Ecto neural progenitor cell (in vitro differentiated cells): ENCODE measurements around the gene SEC22A.
A peak's percentile ranks its signal among the peaks of the same experiment; 100 is the strongest.
"Not testable (repeated sequence)": the region's sequence is repeated elsewhere in the genome, so short reads cannot be mapped to it uniquely, and the experiment has no call there.

Experiments
- DNase-seq: peaks from one replicate; pipeline ENCODE4 v3.0.0-alpha.2; 2018; ENCODE audit warnings: low spot score

Gene SEC22A

GRCh38 chr3:123180791-123181190 lies 21.0 kb upstream of the SEC22A start:
- DNase-seq, result no peak

- DNase-seq, result no peak
Measured at GRCh38 chr3:123186695-123187094, 15.0 kb upstream of the SEC22A start.

- DNase-seq, result no peak
Measured at GRCh38 chr3:123188058-123188457, 13.7 kb upstream of the SEC22A start.

DNA sequence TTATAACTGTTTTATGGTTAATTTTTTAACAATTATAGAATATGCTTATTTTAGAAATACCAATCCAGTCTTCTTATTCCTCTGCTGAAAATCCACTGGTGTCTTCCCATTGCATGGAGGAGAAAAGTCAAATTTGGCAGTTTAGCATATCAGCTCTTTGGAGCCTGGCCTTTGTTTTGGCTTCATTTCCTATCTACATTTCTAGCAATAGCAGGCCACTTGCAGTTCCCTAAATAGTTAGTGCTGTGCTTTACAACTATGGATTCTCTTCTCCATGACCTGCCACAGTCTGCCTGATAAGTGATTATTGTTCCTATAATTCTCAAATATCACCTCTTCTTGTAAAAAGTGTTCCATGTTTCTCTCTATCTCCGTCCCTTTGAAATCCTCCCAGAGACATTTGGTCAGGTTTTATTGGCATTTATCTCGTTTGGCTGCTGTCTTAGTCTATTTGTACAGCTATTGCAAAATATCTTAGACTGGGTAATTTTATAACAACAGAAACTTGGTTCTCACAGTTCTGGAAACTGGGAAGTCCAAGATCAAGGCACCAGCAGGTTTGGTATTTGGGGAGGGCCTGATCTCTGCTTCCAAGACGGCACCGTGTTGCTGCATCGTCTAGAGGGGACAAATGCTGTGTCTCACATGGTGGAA lies 8.2 kb upstream of the SEC22A start:
- DNase-seq, result no peak

GRCh38 chr3:123194552-123194951 lies 7.2 kb upstream of the SEC22A start:
- DNase-seq, result peak; percentile 65

DNA sequence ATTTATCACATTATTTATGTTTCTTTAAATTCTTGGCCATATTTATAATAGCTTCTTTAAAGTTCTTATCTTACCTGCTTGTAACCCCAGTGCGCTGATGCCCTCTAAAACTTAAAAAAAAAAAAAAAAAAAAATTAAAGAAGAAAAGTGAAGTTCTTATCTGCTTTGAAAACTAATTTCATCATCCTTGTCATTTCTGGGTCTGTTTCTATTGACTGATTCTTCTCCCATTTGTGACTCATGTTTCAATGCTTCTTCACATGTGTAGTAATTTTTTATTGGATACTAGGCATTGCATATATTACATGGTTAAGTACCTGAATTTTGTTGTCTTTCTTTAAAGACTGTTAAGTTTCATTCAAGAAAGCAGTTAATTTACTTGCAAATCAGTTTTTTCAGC lies 3.4 kb upstream of the SEC22A start:
- no peak for DNase-seq

GRCh38 chr3:123201223-123201556 lies 553 bp upstream of the SEC22A start:
- DNase-seq, result no peak

GRCh38 chr3:123202451-123202850 lies 708 bp downstream of the SEC22A start:
- DNase-seq, result no peak

DNA sequence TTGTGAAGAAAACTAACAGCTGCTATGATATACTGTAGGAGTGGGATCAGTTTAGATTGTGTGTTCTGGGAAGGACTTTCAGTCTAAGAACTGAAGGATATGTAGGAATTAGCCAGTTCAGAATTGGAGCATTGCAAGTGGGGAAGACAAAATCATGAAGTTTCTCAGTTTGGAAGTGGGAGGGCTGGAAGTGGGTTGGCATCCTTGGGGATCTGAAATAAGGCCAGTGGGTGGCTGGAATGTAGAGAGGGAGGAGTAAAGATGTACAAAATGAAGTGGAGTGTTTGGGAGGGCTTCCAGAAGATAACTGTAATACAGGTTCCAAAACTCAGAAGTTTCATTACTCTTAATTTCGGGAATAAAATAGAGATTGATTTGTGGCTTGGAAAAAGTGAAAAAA lies 17.2 kb downstream of the SEC22A start:
- no peak for DNase-seq

DNA sequence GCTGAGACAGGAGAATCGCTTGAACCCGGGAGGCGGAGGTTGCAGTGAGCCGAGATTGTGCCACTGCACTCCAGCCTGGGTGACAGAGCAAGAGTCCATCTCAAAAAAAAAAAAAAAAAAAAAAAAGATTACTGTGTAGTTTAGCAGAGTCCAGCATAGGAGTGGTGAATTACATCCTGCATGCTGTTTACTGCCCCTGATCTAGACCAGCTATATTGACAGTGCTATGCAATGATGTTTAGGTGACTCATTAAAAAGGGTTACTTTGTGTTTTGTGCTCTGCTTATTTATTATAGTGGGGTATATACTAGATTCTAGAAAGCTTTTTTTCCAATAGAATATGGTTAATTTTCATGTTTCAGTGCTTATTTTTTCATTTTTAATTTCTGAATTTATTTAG lies 19.6 kb downstream of the SEC22A start:
- not testable (repeated sequence) for DNase-seq

- no peak for DNase-seq
Measured at GRCh38 chr3:123225016-123225415, 23.3 kb downstream of the SEC22A start.

DNA sequence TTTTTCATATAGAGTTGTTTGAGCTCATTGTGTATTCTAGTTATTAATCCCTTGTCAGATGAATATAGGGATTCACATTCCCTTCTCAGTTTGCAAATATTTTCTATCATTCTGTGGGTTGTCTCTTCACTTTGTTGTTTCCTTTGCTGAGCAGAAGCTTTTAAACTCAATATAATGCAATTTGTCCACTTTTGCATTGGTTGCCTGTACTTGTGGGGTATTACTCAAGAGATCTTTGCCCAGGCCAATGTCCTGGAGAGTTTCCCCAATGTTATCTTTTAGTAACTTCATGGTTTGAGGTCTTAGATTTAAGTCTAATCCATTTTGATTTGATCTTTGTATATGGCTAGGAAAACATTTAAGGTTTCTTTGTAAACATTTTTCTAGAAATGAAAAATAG lies 24.8 kb downstream of the SEC22A start:
- DNase-seq, result no peak

- no peak for DNase-seq
Measured at GRCh38 chr3:123229145-123229544, 27.4 kb downstream of the SEC22A start.

- no peak for DNase-seq
Measured at GRCh38 chr3:123236902-123237301, 35.2 kb downstream of the SEC22A start.

GRCh38 chr3:123239186-123239585 lies 37.4 kb downstream of the SEC22A start:
- DNase-seq, result not testable (repeated sequence)

DNA sequence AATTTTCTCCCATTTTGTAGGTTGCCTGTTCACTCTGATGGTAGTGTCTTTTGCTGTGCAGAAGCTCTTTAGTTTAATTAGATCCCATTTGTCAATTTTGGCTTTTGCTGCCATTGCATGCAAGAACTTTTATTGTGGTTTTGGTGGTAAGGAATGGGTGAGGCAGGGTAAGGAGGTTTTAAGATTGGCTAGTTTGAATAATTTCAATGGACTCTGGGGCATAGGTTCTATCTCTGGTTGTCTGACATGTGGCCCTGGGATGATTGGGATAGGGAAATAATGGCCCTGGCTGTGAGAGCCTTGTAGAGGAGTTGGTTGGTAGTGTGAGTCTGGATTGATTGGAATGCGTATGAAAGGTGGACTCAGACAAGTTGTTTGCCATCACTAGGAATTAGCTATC lies 38.0 kb downstream of the SEC22A start:
- no peak for DNase-seq

DNA sequence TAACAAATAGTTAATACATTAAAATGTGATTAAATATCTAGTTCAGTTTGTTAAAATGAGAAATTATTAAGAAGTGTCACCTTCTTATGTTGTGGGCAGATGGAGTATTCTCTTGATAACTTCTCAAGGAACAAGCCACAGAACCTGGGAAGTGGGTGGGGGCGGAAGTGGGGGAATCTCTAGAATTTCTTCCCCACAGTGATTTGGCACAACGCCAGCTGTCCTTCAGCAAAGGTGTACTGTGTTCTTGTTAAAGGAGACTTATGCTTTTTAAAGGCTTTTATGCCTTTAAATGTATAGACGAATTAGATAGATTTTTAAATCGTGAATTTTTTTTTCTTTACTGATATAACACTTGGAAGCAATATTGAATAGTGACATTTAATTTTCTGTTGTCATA lies 42.4 kb downstream of the SEC22A start:
- DNase-seq, result no peak

GRCh38 chr3:123246866-123247265 lies 45.1 kb downstream of the SEC22A start:
- no peak for DNase-seq

DNA sequence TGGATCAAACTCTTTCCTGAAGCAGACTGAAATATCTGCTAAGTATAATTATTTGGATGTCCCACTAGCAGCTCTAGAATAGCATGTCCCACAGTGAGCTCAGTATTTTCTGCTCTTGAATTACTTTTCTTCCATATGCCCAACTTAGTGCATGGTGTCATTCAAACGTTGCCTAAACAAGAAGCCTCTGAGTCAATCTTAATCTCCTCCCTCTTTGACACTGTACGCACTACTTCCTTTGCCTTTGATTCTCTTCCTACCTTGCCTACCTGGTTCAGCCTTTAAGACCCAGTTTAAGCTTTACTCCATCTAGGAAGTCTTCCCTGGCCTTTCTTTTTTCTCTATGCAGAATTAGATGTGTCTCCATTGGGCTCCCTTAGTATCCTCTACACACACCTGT lies 54.5 kb downstream of the SEC22A start:
- DNase-seq, result no peak

GRCh38 chr3:123258359-123258758 lies 56.6 kb downstream of the SEC22A start:
- no peak for DNase-seq

GRCh38 chr3:123258811-123259420 lies 57.2 kb downstream of the SEC22A start:
- DNase-seq, result no peak

DNA sequence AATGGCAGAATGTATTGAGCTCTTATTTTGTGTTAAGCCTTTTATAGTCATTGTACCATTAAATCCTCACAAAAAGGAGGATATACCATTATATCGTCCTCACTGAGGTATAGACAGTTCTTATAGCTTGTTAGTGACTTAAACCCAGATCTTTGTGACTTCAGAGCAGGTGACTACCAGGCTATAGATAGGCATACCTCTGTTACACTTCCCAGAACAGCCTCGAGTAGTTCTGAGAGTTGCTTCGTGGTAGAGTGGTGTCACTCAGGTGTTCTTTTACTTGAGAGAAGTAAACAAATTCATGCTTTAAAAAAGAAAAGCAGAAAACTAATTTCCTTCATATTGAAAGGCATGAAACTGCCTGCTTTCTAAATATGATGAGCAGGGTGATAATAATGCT lies 59.9 kb downstream of the SEC22A start:
- no peak for DNase-seq

- no peak for DNase-seq
Measured at GRCh38 chr3:123262226-123262625, 60.5 kb downstream of the SEC22A start.

DNA sequence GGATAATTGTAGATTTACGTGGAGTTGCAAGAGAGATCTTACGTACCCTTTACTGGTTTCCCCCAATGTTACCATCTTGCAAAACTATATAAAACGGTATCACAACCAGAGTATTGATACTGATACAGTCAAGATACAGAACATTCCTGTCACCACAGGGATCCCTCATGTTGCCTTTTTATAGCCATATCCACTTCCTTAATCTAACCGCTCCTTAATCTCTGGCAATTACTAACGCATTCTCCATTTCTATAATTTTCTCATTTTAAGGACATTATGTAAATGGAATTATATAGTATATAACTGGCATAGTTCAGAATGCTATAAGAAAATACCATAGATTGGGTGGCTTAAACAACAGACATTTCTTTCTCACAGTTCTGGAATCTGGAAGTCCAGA lies 61.1 kb downstream of the SEC22A start:
- no peak for DNase-seq
